ENCODE measurements around the gene CCDC187. TPM values are rescaled to one million over a fixed set of nuclear protein-coding genes. Genes with fewer than 3 reads are reported as not detected.

CCDC187 gene
- total RNA-seq, 1 experiment from 2014 or later, result not detected

GRCh38 chr9:136339958-136340310, 36.0 kb upstream of the CCDC187 start:
- no peak for DNase-seq (ENCODE audit: low read depth)

- peak; percentile 36 for DNase-seq (ENCODE audit: low read depth)
Observed at GRCh38 chr9:136339173-136339957, 35.5 kb upstream of the CCDC187 start.

GRCh38 chr9:136338511-136338910, 34.6 kb upstream of the CCDC187 start:
- no peak for DNase-seq (ENCODE audit: low read depth)

DNA sequence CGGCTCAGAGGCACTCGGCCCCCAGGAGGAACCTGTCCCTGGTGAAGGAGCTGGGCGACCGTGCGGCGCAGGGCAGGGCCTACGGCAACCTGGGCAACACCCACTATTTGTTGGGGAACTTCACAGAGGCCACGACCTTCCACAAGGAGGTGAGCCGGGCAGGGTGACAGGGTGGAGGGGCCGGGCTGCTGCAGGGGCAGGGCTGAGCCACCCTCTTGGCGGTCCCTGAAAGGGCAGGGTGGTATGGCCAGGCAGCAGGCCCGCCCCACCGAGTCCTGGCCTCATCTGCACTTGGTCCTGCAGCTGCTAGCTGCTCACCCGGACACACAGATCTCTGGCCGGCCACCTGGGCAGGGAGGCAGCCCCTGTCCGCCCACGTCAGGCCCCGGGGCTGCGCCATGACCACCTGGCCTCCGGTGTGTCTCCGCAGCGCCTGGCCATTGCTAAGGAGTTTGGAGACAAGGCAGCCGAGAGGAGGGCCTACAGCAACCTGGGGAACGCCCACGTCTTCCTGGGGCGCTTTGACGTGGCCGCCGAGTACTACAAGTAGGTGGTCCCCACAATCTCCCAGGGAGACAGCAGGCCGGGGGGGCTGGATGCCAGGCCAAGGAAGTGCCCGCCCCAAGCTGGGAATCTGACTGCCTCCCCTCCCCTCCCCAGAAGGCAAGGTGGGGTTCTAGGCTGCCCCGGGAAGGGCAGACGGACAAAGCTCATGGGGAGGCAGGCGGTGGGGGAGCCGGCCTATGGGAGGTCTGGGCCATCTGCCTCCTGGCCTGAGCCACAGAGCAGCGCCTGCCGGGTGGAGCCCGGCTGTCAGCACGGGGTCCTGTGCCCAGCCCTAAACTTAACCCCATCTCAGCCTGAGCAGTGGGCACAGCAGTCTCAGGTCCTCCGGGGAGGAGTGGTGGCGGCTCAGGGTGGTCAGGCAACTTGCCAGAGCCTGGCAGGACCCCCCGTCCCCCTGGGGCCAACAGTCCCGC, 33.8 kb upstream of the CCDC187 start:
- DNase-seq (ENCODE audit: low read depth), result no peak

DNA sequence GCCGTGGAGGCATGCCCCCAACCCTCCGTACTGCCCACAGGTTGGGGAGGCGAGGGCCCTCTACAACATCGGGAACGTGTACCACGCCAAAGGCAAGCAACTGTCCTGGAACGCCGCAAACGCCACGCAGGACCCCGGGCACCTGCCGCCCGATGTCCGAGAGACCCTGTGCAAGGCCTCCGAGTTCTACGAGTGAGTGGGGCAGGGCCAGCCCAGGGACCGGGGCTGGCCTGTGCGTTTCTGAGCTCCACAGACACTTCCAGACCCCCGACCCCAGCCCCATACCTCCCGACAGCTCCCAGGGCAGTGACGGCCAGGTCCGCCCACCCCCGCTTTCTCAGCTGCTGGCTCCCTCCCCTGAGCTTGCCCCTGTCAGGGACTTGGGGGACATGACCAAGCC, 33.0 kb upstream of the CCDC187 start:
- DNase-seq (ENCODE audit: low read depth), result no peak

DNA sequence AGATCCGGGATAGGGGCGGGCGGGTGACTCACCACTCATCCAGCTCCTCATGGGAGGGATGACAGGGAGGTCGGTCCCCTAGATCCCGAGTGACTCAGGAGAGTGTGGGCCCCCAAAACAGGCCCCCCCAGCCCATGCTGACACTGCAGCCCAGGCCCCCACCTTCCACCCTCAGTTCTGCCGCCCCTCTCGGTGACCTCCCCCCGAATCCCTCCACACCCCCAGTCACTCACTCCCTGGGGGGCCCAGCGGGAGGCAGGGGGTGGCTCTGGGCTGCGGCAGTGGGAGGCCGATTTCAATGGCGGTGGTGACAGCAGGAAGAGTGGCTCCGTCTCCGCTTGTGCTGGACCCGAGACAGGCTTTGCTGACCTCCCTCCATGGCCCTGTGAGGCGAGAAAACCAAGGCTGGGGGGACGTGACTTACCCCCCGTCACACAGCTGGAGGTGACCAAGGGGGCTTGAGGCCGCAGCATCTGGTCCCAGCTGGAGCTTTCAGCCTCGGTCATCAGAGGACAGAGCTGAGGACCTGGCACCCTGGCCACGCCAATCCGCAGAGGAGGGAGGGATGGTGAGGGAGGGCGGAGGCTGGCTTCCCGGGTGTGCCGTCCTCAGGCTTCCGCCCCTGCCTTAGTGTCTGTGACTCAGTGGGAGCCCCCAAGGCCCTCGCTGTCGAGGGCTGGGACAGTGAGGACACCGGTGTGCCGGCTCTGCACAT, 32.4 kb upstream of the CCDC187 start:
- no peak for DNase-seq (ENCODE audit: low read depth)

GRCh38 chr9:136335296-136336155, 31.6 kb upstream of the CCDC187 start:
- no peak for DNase-seq (ENCODE audit: low read depth)

GRCh38 chr9:136334541-136334940, 30.6 kb upstream of the CCDC187 start:
- no peak for DNase-seq (ENCODE audit: low read depth)

DNA sequence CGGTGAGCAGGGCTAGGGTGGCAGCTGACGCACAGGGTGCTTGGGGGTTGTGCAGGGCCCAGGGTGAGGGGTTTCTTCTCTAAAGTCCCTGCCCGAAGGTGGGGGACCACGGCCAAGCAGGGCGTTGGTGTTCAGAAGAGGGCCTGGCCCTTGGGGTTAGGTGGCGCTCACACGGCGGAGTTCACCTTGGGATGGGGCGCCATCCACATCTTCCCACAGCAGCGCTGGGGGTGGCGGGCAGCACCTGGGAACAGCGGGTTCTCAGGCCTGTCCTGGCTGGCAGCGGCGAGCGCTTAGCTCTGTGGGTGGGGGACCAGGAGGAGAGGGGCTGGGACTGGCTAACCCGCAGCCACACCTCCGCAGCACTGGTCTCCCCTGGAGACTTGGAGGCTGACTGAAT, 29.6 kb upstream of the CCDC187 start:
- no peak for DNase-seq (ENCODE audit: low read depth)

DNA sequence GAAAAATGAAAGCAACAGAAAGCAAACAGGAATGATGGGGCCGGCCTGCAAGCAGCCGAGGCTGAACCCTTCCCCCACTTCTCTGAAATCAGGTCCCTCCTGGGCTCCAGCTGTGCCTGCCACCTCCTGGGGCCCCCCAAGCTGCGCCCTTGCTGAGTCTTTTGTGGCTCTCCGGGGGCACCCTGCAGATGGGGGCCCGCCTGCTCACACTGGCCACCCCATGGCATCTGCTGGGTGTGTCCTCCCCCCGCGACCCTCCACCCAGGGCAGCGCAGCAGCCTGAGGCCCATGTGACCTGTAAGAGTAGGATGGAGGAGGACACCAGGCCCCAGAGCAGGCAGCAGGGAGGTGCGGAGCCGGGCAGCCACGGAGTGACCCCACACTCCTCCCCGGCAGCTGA, 29.2 kb upstream of the CCDC187 start:
- no peak for DNase-seq (ENCODE audit: low read depth)

- DNase-seq (ENCODE audit: low read depth), result no peak
Observed at GRCh38 chr9:136332482-136332983, 28.6 kb upstream of the CCDC187 start.

- DNase-seq (ENCODE audit: low read depth), result no peak
Observed at GRCh38 chr9:136331556-136332481, 27.9 kb upstream of the CCDC187 start.

GRCh38 chr9:136331030-136331429, 27.1 kb upstream of the CCDC187 start:
- no peak for DNase-seq (ENCODE audit: low read depth)

- no peak for DNase-seq (ENCODE audit: low read depth)
Observed at GRCh38 chr9:136330406-136330990, 26.6 kb upstream of the CCDC187 start.

GRCh38 chr9:136329636-136330405, 25.9 kb upstream of the CCDC187 start:
- DNase-seq (ENCODE audit: low read depth), result no peak

DNA sequence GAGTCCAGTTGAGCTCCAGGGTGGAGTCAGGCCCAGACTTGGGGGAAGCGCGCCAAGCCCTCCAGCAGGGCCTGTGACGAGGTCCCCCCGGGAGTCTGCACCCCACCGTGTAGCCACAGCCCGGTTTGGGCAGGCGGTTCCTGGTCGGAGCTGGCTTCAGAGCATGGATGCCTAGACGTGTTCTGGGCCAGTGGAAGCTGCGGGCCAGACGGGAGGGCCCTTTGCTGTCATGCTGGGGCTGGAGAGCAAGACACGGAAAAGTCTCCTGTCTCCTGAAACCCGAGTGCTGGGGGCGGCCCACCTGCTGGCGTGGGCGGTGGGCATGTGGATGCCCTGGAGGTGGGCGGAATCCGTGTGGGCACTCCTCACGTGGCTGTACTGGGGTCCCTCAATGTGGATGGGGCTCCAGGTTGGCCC, 25.3 kb upstream of the CCDC187 start:
- DNase-seq (ENCODE audit: low read depth), result no peak

- peak; percentile 44 for DNase-seq (ENCODE audit: low read depth)
Observed at GRCh38 chr9:136328622-136329041, 24.7 kb upstream of the CCDC187 start.

GRCh38 chr9:136328011-136328621, 24.2 kb upstream of the CCDC187 start:
- no peak for DNase-seq (ENCODE audit: low read depth)

Data from LHCN-M2 (cell line).